CD4-positive, alpha-beta T cell treated with Interleukin-6 at 100 ng/mL for 8 hours (primary cell): ENCODE data around the gene ARRDC4.

Experiments used
- DNase-seq: peaks from one replicate; pipeline ENCODE4 v3.0.0-alpha.2; 2020; ENCODE audit warnings: mixed read lengths, low spot score

The ARRDC4 gene

DNA sequence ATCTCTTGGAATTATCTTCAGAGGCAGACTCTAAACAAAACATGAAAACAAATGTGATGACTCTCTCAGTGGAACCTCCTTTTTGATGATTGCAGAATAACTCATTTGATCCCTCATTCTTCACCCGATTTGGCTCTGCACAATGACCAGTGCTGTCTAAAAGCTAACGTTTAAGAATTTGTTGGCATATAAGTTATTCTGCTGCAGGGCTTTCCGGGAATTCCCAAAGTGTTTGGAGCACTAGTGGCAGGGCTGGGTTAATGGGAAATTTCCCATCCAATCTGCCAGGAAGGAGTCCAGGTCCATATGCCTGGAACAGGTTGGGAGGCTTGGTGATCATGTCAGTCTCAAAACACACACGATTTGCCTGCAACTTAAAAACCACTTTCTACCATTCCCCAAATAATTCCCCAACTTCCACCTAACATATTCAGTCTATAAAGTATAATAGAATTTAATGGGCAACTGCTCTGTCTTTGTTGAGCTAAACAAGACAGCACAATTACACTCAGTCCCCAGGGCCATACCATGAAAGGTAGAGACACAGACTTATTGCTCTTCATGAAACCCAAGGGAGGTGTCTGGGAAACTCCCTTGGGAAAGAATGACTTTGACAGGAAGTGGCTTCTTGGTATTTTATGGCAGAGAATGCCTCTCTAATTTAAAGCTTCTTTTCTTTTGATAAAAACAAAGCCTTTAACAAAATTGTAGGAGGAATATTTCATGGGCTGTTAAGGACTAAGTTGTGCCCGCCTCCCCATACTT lies 38.0 kb downstream of the ARRDC4 start:
- DNase-seq: no peak

DNA sequence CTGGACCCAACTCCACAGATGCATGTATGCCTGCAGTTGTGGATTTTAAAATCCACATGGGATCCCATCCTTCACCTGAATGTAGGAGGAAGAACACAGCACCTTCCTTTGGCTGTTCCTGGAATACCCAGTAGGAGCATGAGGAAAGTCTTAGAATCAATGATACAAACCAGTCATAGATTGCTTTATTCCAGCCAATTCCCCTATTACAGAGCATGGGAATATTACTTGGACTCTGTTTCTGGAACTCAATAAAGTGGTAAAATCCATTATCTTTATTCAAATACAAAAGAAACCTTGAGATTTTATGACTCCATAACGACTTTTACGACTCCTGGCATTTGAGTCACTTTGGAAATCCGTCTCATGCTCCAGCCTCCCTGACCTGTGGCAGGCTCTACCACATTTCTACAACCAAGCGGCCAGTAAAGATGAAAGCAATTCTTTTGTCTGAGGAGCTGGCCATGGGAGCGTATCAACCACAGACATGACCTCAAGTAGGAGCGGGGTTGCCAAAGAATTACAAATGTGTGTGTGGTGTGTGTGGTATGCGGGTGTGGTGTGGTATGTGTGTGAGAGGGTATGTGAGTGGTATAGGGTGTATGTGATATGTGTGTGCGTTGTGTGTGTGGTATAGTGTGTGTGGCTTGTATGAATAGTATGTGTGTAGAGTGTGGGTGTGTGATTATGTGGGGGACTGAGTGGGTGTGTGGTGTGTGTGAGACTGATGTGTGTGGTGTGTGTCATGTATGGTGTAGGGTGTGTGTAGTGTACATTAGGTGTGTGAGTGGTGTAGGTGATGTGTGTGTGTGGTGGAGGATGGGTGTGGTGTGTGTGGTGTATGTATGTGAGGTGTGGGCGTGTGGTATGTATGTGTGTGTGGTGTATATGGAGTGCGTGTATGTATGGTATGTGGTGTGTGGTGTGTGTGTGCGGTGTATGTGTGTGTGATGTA lies 40.0 kb downstream of the ARRDC4 start:
- no peak for DNase-seq

DNA sequence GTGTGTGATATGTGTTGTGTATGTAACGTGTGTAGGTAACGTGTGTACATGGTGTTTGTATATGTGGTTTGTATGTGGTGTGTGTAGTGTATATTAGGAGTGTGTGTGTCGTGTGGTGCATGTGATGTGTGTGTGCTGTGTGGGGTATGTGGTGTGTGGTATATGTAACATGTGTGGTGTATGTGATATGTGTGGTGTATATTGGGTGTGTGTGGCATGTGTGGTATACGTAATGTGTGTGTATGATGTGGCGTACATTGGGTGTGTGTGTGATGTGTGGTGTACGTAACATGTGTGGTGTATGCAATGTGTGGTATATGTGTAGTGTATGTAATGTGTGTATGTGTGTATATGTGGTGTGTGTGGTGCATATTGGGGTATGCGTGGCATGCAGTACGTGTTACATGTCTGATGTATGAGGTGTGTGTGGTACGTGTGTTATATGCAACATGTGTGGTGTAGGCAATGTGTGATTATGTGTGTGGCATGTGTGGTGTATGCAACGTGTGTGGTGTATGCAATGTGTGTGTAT lies 41.2 kb downstream of the ARRDC4 start:
- DNase-seq: no peak

DNA sequence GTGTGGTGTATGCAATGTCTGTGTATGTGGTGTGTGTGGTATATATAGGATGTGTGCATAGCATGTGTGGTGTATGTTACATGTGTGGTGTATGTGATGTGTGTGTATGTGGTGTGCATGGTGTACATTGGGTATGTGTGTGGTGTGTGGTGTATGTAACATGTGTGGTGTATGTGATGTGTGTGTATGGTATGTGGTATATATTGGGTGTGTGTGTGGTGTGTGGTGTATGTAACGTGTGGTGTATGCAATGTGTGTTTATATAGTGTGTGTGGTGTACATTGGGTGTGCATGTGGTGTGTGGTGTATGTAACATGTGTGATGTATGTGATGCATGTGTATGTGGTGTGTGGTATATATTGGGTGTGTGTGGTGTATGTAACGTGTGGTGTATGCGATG lies 41.9 kb downstream of the ARRDC4 start:
- no peak for DNase-seq

DNA sequence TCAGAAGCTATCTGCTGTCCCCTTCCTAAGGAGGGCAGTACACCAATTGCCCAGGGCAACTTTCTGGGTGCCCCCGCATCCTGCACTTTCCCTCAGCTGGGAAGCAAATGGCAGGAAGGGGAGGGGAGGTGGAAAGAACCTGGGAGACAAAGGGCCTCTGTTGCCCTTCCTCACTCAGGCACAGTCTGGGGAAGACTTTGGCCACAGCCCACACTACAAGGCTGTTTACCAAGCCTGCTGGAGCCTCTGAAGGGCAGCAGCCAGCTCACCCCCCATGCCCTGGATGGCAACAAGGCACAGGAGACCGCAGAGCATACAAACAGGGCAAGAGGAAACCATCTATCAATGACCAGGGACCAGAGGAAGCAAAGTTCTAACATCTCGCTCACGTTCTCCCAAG lies 42.4 kb downstream of the ARRDC4 start:
- DNase-seq: no peak

DNA sequence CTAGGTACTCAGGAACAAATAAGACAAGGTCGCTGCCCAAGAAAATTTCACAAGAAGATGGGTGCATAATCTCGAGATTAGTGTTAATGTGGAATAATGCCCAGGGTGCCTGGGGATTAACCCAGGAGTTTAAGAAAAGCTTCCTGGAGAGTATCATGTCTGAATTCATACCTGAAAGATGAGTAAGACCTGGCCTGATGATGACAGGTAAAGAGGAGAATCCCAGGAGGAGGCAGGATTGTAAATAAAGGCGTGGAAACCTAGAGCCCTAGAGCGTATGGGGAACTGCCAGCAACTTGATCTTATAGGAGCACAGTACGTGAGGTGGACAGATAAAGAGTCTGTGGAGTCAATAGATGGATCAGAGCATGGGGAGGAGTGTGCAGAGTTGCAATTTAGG lies 43.0 kb downstream of the ARRDC4 start:
- DNase-seq: no peak

DNA sequence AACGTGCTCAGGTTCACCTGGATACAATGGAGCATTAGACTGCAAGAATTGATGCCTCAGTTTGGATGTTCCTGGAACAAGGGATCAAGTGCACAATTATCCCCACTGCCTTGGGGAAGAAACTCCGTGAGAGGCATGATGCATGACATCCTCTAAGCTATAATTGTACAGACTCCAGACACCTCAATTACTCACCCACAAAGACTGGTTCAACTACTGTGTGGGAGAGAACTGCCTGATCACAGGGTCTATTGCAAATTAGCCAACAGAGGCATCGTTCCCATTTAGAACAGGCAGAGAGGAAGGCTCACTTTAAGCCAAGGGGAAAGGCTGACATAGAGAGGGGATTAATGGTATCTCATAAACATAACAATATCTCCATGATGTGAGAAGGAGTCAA lies 43.5 kb downstream of the ARRDC4 start:
- no peak for DNase-seq

DNA sequence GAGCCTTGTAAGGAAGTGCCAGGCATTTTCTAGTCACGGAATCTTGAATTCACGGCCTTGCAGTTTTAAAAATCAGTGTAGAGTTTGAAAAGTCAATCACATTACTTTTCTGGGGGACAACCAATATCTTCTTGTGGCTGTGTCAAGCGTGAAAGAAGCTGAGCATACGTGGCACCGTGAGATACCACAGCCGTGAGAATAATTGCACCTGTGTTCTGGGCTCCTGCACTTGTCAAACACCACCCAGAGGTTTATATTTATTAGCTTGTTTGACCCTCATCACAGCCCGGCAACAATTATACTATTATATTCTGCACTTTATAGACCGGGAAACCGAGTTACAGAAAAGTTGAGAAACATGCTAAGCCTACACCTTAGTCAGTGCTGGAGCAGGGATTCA lies 45.2 kb downstream of the ARRDC4 start:
- no peak for DNase-seq

DNA sequence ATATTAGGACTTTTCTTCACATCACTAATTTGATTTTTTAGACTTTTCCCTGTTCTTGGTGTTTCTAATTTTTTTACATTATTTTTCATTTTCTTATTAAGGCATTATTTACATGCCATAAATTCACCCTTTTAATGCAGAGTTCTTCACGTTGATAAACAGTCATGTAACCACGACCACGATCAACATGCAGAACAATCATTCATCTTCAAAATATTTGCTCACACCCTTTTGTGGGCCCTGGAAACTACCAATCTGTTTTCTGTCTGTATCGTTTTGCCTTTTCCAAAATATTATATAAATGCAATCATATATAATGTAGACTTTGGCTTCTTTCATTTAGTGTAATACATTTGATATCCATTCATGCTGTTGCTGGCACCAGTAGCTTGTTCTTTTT lies 48.7 kb downstream of the ARRDC4 start:
- no peak for DNase-seq

DNA sequence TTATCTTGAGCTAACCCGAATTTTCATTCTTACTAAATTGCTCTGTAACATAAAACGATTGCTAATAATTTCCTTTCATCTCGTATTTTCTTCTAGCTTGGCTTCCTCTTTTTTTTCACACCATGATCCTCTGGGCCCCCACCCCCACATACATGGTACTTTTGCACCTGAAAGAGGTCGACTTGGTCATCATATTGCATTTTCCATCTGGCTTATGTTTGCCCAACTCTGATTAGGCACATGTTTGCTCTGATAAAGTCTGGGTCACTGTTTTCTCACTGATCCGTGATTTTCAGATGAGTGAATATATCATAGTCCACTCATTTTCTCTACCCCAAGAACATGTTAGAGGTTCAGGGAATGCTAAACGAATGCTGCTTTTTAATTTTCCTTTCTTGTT lies 49.5 kb downstream of the ARRDC4 start:
- DNase-seq: no peak

DNA sequence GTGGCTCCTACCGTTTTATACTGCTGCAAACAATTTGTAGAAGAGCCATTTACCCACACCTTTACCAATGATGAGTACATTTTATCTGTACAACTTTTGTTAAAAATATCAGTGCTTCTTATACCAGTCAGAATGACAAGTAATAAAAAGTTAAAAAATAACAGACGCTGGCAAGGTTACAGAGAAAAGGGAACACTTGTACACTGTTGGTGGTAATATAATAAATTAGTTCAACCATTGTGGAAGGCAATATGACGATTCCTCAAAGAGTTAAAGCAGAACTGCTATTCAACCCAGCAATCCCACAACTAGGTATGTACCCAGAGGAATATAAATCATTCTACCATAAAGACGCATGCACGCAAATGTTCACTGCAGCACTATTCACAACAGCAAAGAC lies 51.9 kb downstream of the ARRDC4 start:
- no peak for DNase-seq

DNA sequence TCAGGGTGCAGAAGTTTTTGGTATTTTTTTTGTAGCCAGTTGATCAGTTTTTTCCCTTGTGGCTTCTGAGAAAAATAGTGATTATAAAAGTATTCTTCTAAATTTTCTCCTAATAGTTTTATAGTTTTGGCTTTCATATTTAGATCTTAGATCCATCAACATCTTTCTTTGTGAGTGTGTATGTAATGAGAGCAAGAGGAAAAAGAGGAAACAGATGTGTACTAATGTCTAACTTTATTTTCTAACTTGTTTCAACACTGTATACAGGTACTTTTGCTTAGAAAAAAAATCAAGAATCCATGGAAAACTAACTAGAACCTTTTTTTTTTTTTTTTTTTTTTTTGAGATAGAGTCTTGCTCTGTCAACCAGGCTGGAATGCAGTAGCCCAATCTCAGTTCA lies 53.1 kb downstream of the ARRDC4 start:
- no peak for DNase-seq

DNA sequence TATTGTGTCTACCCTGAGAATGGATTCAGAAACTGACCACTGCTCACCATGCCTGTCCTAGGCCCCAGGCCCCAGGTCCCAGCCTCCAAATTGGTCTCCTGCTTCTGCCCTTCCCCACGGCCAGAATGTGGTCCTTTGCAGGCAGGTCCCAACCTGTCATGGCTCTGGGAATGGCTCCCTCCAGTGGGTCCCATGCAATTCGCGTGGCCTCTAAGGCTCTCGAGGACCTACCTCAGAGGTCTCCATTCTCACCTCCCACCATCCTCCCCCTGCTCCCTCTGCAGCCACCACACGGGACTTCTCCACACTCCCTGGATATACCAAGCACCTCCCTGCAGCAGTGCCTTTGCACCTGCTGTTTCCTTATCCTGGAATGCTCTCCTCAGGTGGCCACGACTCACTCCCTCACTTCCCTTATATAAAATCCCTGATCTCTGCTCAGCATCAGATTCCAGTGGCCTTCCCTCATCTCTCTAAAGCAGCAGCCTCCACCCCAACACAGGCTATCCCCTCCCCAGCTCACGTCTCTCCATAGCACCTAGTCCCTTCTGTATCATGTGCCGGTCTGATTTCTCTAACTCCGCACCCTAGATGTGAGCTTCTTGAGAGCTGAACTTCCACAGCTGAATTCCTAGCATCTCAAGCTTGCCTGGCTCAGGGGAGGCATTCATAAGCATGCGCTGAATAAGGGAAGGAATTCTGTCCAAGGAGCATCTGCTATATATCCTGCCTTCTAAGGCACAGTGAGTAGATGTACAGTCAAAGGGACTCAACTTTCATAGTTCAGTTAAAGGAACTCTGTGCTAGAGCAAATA lies 56.9 kb downstream of the ARRDC4 start:
- DNase-seq: no peak

DNA sequence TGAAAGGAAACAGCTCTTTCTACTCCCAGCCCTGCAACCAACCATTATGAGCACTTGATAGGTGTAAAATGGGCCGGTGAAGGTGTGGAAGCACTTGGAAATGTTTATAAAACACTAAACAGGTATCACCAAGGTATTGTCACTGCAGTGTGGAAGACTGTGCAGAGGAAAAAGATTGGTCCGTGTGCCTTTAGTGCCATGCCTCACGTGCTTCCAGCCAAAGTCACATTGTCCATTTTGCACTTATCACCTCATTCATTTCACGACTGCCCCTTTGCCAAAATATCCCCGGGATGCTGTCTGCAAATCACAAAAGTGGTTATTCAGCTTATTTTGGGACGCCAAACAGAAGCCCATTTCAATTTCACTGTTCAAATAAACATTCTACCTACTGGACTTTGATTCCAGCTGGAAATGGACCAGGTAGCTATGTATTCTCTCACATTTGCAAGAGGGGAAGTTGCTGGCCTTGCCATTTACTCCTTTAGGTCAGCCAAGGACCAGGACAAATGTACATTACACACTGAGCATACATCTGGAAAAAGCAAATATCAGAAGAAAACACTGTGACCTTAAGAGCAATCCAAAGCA lies 58.4 kb downstream of the ARRDC4 start:
- DNase-seq: no peak
